ENCODE data around the gene SLC22A23.
A peak's percentile ranks its signal among the peaks of the same experiment; 100 is the strongest.

Gene SLC22A23

DNA sequence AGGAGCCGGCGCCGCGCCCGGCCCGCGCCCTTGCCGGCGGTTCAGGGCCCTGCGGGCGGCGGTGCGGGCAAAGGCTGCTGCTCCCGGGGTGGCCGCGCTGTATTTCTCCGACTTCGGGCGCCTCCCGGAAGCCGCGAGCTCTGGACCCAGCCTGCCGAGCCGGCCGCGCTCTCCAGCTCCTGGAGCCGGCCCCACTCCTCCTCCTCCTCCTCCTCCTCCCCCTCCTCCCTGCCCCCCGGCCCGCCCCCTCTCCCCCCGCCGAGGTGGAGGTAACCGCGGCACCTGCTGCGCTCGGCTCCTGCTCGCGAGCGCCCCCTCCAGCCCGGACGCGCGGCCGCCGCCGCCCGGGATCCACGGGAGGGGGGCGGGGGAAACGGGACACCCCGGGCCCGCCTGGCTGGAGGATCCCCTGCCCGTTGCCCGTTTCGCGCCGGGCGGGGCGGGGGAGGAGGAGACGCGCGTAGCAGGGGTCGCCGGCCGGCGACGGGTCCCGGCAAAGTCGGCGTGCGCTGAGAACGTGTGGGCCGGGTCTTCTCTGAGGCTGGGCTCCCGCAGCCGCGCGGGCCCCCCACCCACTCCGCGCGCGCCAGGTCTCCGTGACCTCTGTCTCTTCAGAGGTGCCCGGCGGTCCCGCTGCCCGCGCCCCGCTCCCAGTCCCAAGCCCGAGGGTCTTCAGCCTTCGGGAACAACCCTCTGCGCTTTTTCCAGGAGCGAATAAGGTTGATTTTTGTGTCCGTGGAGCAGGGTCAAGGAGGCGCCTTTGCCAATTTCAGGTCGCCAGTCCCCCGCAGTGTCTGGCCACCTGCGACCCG lies at the start of gene SLC22A23:
Gene SLC22A23 (minus strand): TSS at position 153 of the 812 bp plus-strand sequence. CDS start 491 bp downstream, outside the sequence.
- peak; percentile 79 for DNase-seq

- no peak for DNase-seq
Observed at GRCh38 chr6:3506200-3506599, 49.4 kb upstream of the SLC22A23 start.

- DNase-seq = no peak
Observed at GRCh38 chr6:3504938-3505805, 48.3 kb upstream of the SLC22A23 start.

GRCh38 chr6:3504354-3504753 lies 47.5 kb upstream of the SLC22A23 start:
- no peak for DNase-seq

DNA sequence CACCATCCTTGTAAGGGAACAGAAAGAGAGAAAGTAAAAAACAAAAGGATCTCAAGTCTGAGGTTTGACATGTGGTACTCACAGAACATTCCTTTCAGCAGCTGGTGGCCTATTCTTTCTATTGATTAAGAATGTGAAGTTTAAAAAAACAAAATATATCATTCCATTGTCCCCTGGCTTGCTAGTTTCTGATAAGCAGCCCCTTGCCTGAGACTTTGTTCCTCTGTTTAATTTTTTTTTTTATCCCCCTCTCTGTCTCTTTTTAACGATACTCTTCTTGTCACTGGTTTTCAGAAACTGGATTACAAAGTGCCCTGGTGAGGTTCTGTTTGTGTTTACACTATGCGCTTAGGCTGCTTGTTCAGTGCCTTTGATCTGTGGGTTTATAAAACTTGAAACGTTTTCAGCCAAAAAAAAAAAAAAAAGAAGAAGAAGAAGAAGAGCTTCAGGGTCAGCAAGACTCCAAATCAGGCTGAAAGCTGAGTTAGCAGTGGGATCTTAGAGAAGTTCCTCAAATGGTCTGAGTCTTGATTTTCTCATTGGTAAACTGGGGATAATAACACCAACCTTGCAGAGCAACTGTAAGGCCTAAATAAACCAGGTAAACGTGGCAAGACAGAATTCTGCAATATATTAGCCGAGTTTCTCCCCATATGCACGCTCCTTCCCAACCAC lies 45.1 kb upstream of the SLC22A23 start:
- no peak for DNase-seq

GRCh38 chr6:3500262-3501014 lies 43.6 kb upstream of the SLC22A23 start:
- no peak for DNase-seq

DNA sequence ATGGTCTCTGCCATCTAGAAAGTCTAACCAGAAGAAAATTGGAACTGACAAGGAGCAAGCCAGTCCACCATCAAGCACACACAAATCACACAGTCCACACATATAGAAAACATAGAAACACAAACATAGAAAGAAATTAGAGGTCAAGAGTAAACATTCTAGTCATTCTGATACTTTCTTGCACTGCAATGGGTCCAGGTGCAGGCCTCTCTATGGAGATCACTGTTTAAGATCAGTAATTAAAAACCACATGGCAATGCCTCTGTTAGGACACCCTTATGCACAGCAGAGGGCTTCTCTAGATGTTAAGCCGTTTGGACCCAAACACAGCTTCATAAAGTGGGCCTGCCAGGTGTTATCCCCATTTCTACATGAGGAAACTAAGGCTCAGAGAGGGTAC lies 42.8 kb upstream of the SLC22A23 start:
- DNase-seq = no peak

DNA sequence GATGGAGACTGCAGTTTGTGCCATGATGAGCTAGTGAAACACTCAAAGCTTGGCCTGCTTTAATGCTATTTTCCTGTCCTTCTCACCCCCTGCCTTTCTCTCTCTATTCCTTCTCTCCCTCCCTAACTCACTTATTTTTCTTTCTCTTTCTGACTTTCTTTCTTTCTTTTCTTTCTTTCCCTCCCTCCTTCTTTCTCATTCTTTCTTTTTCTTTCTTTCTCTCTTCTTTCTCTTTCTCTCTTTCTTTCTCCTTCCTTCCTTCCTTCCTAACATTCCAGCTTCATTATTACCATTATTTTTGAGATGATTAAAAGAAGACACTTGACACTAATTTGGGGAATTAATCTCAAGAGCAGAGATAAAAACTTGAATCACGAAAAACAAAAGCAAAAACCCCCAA lies 39.5 kb upstream of the SLC22A23 start:
- DNase-seq = no peak

GRCh38 chr6:3494391-3495100 lies 37.7 kb upstream of the SLC22A23 start:
- DNase-seq = no peak

DNA sequence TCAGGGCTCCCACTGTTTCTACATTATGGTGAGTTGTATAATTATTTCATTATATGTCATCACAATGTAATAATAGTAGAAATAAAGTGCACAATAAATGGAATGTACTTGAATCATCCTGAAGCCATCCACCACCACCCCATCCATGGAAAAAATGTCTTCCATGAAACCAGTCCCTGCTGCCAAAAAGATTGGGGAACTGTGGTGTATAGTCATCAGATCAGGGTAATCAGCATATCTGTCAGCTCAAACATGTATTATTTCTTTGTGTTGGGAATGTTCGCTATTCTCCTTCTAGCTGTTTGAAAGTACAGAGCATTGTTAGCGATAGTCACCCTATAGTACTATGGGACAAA lies 33.8 kb upstream of the SLC22A23 start:
- no peak for DNase-seq

- DNase-seq = no peak
Observed at GRCh38 chr6:3489961-3490624, 33.2 kb upstream of the SLC22A23 start.

GRCh38 chr6:3489027-3489757 lies 32.3 kb upstream of the SLC22A23 start:
- no peak for DNase-seq

DNA sequence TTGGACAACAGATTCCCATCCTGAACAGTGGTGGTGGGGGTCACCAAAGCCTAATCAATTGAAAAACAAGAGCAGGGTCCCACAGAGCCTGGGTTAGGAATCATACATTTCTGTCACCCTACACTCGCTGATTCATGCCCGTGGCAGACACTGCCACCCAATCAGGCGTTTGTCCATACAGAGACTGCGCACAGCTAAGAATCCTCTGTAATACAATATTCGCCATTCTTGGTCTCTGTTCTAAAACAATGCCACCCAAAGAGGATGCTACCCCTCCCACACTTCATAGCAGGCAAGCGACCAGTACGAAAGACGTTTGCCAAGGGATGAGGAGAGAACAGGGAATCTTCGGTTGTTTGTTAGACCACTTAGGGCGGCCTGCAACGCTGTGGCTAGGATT lies 28.1 kb upstream of the SLC22A23 start:
- no peak for DNase-seq

GRCh38 chr6:3484192-3484591 lies 27.3 kb upstream of the SLC22A23 start:
- DNase-seq = no peak

GRCh38 chr6:3483675-3484074 lies 26.8 kb upstream of the SLC22A23 start:
- DNase-seq = no peak

GRCh38 chr6:3482869-3483268 lies 26.0 kb upstream of the SLC22A23 start:
- DNase-seq = no peak

DNA sequence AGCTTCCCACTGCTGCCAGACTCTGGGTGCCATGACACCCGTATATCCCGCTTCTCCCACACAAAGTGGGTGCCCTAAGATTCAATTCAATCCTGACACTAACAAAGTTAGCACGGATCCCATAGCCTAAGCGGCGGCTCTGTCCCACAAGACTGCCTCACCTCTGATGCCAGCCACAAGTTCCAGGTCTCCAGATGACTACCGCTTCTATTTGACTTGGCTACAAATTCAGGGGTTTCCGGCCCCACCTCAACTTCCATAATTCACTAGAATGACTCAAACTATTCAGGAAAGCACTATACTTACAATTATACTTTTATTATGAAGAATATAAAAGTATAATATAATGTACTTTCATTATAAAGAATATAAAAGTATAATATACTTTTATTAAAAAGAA lies 24.8 kb upstream of the SLC22A23 start:
- no peak for DNase-seq

DNA sequence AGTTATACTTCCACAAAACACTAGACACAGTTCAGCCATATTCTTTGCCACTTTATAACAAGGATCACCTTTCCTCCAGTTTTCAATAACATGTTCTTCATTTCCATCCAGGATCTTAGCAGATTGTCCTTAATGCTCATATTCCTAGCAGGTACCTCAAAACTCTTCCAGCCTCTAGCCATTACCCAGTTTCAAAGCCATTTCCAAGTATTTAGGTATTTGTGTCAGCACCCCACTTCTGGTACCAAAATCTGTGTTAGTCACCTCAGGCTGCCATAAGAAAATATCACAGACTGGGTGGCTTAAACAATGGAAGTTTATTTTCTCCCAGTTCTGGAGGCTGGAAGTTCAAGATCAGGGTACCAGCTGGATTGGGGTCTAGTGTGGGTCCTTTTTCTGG lies 23.2 kb upstream of the SLC22A23 start:
- DNase-seq = no peak

DNA sequence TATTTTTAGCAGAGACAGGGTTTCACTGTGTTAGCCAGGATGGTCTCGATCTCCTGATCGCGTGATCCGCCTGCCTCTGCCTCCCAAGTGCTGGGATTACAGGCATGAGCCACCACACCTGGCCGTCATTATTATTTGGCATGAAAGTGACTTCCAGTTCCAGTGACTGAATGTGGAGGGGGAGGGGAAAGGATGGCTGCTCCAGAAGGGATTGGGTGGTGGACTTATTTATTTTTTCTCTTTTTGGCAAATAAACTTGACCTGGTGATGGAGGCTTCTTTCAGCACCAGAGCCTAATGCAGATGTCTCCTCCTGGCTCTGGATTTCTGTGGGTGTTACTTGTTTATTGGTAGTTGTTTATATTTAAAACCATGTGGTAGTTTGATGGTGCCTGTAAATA lies 16.9 kb upstream of the SLC22A23 start:
- DNase-seq = no peak

DNA sequence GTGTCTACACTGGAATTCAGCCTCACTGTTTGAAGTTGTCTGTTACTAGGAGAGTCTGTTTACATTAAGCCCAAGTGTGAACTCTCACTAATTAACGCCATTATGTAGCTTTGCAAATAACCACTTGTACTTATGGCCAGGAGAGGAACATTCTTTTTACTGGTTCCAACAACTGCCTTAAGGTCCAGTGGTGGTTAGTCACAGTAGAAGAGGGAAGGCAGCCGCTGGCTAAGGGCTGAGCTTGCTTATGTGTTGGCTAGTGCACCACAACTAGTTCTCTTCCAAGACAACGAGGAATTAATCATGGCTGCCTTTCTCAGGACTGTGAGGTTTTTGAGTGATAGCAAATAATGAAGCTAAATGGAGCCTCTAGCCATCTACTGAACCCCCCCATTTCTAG lies 14.9 kb upstream of the SLC22A23 start:
- no peak for DNase-seq

DNA sequence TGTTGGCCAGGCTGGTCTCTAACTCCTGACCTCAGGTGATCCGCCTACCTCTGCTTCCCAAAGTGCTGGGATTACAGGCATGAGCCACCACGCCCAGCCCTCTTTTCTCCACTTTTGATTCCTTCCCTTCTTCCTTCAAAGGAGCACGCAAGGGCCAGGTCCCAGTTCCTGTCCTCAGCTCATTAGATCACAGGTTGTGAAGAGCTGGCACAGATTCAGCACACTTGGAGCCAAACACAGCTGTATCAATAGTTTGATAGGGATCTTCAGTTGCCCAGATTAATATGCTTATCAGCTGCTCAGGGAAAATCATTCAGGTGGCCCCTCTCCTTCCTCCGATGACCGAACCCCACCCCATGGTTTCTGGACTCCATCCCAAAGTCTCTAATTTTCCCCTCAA lies 14.4 kb upstream of the SLC22A23 start:
- no peak for DNase-seq
